ENCODE measurements around the gene ITIH5. TPM values are rescaled to one million over a fixed set of nuclear protein-coding genes. Genes with fewer than 3 reads are reported as not detected.

Gene ITIH5
- total and polyA plus RNA-seq, 2 of the 13 experiments (the other 11 are each of a cell fraction or from before 2014, with no cell fraction given): 4.7 to 8.9 TPM

DNA sequence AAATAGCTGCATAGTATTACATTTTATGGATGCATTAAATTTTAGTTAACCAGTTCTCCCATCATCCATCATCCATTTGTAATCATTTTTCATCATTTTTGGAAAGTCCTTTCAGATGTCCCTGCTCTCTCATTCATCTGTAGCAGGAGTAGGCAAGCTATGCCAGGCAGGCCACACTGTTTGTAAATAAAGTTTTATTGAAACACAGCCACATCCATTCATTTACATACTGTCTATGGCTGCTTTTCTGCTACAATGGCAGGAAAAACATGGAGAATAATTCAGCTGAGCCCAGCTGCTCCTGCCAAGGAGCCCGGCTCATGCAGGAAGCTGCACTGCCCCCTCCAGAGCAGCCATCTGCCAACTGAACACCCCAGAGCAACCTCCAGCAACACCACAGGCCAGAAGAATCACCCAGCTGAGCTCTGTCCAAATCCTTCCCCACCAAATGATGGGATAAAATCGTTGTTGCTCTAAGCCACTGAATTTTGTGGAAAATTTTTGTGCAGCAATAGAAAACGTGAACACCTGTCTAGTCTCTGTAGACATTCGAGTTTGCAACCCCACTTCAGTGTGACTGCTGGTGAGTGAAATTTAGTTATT is 19.6 kb downstream of the ITIH5 start:
- H3K4me2 ChIP-seq (ENCODE audit: low read depth, low read length): no peak overlapping the region
- H3K36me3 ChIP-seq (replicated peaks in 1 of 2; ENCODE audit: control insufficient read depth in 1 of 2, insufficient read depth in 2 of 2, low read length in 2 of 2): no peaks in the 10 kb centered on the region
- H3K4me3 ChIP-seq (replicated peaks in 1 of 3; ENCODE audit: insufficient read depth in 1 of 3, low read depth in 2 of 3, low read length in 3 of 3): no peak overlapping the region
- ChIA-PET CTCF (ENCODE audit: low intra/inter-chr PET ratio, low total read pairs) (no interaction called here), POLR2A (no interaction called here)
- no peaks in the 10 kb centered on the region for H3K79me2 ChIP-seq (ENCODE audit: insufficient read depth, low read length)
- no peak for DNase-seq (ENCODE audit: low spot score)
- H3K27me3 ChIP-seq (ENCODE audit: control insufficient read depth in 1 of 2, insufficient read depth in 2 of 2, low read length in 2 of 2): no peaks in the 10 kb centered on the region
- FAIRE-seq: no peak
- no peak overlapping the region for H3K9ac ChIP-seq (ENCODE audit: insufficient read depth, low read depth, low read length)
- no TSS peak for BruUV-seq (replicated peaks)
- intact Hi-C loops (cut with micrococcal nuclease; ENCODE audit: unreplicated experiment) (no loop called here), in situ Hi-C loops (cut with HindIII; ENCODE audit: extremely low pct_ligation_motif_present, low pct_unique_long_range_greater_than_20kb) (no loop called here)
- no peak overlapping the region for H3K27ac ChIP-seq (ENCODE audit: extremely low read length, insufficient read depth, low read length)
- H3K4me1 ChIP-seq (ENCODE audit: insufficient read depth, low read length): no peaks in the 10 kb centered on the region
- WGBS (ENCODE audit: low lambda C conversion rate): 62% methylated on average over 4 of the region's 4 CpGs
- no peak overlapping the region for H2AFZ ChIP-seq (ENCODE audit: low read length)
- H3K9me3 ChIP-seq (ENCODE audit: low read length): no peaks in the 10 kb centered on the region
- no peak for ATAC-seq
- no peaks in the 10 kb centered on the region for H4K20me1 ChIP-seq (ENCODE audit: insufficient read depth, low read length)
- TF ChIP-seq, protein P1, sequence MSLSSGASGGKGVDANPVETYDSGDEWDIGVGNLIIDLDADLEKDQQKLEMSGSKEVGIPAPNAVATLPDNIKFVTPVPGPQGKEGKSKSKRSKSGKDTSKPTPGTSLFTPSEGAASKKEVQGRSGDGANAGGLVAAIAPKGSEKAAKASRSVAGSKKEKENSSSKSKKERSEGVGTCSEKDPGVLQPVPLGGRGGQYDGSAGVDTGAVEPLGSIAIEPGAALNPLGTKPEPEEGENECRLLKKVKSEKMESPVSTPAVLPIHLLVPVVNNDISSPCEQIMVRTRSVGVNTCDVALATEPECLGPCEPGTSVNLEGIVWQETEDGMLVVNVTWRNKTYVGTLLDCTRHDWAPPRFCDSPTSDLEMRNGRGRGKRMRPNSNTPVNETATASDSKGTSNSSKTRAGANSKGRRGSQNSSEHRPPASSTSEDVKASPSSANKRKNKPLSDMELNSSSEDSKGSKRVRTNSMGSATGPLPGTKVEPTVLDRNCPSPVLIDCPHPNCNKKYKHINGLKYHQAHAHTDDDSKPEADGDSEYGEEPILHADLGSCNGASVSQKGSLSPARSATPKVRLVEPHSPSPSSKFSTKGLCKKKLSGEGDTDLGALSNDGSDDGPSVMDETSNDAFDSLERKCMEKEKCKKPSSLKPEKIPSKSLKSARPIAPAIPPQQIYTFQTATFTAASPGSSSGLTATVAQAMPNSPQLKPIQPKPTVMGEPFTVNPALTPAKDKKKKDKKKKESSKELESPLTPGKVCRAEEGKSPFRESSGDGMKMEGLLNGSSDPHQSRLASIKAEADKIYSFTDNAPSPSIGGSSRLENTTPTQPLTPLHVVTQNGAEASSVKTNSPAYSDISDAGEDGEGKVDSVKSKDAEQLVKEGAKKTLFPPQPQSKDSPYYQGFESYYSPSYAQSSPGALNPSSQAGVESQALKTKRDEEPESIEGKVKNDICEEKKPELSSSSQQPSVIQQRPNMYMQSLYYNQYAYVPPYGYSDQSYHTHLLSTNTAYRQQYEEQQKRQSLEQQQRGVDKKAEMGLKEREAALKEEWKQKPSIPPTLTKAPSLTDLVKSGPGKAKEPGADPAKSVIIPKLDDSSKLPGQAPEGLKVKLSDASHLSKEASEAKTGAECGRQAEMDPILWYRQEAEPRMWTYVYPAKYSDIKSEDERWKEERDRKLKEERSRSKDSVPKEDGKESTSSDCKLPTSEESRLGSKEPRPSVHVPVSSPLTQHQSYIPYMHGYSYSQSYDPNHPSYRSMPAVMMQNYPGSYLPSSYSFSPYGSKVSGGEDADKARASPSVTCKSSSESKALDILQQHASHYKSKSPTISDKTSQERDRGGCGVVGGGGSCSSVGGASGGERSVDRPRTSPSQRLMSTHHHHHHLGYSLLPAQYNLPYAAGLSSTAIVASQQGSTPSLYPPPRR (CRISPR knock-in tag; IDR thresholded peaks at IDR 0.05; ENCODE audit: borderline replicate concordance): no peak
- TF ChIP-seq, protein P2, sequence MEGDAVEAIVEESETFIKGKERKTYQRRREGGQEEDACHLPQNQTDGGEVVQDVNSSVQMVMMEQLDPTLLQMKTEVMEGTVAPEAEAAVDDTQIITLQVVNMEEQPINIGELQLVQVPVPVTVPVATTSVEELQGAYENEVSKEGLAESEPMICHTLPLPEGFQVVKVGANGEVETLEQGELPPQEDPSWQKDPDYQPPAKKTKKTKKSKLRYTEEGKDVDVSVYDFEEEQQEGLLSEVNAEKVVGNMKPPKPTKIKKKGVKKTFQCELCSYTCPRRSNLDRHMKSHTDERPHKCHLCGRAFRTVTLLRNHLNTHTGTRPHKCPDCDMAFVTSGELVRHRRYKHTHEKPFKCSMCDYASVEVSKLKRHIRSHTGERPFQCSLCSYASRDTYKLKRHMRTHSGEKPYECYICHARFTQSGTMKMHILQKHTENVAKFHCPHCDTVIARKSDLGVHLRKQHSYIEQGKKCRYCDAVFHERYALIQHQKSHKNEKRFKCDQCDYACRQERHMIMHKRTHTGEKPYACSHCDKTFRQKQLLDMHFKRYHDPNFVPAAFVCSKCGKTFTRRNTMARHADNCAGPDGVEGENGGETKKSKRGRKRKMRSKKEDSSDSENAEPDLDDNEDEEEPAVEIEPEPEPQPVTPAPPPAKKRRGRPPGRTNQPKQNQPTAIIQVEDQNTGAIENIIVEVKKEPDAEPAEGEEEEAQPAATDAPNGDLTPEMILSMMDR (CRISPR knock-in tag; IDR thresholded peaks at IDR 0.05): no peak
- no peak for TF ChIP-seq ZNF556 (CRISPR knock-in tag; IDR thresholded peaks at IDR 0.05; ENCODE audit: borderline replicate concordance)
- no peak for TF ChIP-seq NFATC3 (CRISPR knock-in tag; IDR thresholded peaks at IDR 0.05)
- TF ChIP-seq RFX5 (IDR thresholded peaks at IDR 0.05; ENCODE audit: low read depth, low read length): no peak
- no peak for TF ChIP-seq ISL2 (CRISPR knock-in tag; IDR thresholded peaks at IDR 0.05)
- peak; percentile 92 for TF ChIP-seq ZNF331 (CRISPR knock-in tag; IDR thresholded peaks at IDR 0.05)
- TF ChIP-seq, protein P3, sequence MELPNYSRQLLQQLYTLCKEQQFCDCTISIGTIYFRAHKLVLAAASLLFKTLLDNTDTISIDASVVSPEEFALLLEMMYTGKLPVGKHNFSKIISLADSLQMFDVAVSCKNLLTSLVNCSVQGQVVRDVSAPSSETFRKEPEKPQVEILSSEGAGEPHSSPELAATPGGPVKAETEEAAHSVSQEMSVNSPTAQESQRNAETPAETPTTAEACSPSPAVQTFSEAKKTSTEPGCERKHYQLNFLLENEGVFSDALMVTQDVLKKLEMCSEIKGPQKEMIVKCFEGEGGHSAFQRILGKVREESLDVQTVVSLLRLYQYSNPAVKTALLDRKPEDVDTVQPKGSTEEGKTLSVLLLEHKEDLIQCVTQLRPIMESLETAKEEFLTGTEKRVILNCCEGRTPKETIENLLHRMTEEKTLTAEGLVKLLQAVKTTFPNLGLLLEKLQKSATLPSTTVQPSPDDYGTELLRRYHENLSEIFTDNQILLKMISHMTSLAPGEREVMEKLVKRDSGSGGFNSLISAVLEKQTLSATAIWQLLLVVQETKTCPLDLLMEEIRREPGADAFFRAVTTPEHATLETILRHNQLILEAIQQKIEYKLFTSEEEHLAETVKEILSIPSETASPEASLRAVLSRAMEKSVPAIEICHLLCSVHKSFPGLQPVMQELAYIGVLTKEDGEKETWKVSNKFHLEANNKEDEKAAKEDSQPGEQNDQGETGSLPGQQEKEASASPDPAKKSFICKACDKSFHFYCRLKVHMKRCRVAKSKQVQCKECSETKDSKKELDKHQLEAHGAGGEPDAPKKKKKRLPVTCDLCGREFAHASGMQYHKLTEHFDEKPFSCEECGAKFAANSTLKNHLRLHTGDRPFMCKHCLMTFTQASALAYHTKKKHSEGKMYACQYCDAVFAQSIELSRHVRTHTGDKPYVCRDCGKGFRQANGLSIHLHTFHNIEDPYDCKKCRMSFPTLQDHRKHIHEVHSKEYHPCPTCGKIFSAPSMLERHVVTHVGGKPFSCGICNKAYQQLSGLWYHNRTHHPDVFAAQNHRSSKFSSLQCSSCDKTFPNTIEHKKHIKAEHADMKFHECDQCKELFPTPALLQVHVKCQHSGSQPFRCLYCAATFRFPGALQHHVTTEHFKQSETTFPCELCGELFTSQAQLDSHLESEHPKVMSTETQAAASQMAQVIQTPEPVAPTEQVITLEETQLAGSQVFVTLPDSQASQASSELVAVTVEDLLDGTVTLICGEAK (IDR thresholded peaks at IDR 0.05): no peak
- TF ChIP-seq, protein P3 (CRISPR knock-in tag; IDR thresholded peaks at IDR 0.05): peak; percentile 86
